HG03103 (cell line): Measurements from ENCODE around the gene WWP2.

Source experiments
- ATAC-seq: cut with Tn5 transposase; IDR thresholded peaks from one replicate; pipeline ENCODE4 v1.9.1; 2021; ENCODE audit warnings: low read depth; ENCODE audit not compliant: unreplicated experiment

Gene WWP2

DNA sequence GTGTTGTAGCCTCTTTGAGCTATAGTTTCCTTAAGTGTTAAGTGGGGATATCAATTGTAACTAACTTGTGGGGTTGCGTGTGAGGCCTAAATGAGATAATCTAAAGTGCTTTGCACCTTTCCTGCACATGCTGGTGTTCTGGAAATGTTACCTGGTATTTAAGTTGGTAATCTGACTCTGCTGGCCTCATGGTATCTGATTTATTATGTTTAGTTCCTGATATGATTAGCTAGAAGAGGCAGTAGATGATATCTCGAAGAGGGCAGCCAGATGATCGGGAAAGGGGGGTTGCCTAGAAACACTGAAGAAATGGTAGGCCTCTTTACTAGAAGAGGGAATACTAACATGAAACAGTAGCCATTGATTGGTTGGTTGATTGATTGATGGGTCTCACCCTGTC lies 123.6 kb downstream of the WWP2 start:
- no peak for ATAC-seq

DNA sequence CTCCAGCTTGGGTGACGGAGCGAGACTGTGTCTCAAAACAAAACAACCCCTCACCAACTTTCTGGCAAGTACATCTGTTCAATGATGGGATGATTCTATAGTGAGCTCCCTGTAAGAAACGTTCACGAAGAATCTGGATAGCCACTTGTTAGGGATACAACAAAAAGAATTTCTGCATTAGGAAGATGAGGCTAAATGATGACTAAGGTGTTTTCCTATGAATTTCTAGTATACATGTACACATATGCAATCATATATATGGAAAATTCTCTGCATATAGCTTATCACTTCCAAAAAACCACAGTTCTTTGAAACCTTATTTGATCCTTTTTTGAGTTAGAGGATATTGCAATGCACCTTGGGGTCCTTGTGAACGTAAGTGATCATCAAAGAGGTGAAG lies 124.6 kb downstream of the WWP2 start:
- no peak for ATAC-seq

DNA sequence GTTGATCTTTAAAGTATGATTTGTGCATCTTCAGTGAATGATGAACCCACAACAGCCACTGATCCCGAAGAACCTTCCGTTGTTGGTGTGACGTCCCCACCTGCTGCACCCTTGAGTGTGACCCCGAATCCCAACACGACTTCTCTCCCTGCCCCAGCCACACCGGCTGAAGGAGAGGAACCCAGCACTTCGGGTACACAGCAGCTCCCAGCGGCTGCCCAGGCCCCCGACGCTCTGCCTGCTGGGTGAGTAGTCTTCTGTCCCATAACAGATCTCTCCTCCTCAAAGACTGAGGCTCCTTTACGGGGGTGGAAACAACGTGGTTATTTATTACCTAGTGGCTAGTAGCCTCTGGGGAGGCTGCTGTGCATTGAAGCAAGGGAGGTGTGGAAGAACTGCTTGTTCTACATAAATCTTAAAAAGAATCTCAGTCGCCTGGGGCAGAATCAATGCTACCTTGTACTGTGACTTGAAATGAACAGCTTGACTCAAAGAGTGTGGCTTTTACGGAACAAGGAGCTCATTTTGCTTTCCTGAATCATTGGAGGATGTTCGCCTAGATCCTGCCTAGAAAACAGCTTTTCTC lies 126.0 kb downstream of the WWP2 start:
- no peak for ATAC-seq

DNA sequence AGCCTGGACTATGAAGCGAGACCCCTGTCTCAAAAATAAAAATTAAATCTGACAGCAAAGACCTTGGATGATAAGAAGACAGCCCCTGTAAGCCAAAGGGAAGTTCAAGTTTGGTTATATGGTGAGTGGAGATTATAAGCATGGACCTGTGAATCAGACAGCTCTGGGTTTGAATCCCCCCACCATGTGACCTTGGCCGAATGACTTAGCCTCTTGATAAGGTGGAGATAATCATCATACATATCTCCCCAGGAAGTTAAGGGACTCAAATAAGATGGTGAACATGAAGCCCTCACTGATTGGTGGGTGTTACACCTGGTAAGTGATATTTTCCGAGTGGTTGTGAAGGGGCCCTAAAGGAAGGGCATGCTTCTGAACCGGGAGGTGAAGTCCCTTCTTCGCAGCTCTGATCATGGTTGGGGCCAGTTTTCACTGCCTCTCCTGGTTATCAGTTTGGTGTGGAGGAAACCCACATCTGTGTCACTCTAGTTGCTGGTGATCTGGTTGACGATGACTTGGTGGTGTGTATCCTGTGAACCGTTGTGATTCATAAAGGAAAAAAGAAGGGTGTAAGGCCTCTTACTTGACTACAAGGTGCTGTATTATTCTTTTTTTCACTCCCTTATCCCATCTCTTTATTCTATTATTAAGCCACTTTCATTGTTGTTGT lies 127.3 kb downstream of the WWP2 start:
- ATAC-seq = no peak

DNA sequence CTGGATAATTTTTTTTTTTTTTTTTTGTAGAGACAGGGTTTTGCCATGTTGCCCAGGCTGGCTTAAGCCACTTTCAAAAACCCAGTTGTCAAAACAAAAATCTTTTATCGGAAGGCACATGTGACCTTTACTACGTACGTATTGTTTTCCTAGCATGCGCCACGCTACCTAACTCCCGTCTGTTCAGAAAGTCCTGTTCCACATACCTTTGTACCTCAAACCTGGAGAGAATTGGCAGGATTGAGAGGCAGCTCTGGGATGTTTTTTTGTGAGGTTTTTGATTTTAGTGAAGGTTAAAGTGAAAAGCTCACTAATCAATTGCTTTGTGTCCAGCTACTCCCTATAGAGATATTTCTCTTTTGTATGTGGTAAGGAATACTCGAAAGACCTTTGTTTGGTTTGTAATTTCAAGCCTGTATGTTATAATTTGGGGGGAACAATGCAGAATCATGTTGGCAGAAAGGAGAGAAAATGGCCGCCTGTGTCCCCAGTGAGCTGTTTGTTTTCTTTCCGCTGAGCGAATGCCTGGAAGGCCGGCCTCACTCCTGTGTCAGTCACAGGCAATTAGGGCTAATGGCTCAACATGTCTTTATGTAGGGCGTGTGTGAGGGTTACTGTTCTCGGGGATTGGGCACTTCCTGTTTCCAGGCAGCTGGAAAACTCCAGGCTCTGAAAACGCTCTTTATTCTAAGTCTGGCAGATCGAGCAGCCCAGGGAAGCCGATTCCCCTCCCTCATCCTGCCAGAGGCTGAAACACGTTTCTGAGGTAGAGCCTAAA lies 128.2 kb downstream of the WWP2 start:
- no peak for ATAC-seq

DNA sequence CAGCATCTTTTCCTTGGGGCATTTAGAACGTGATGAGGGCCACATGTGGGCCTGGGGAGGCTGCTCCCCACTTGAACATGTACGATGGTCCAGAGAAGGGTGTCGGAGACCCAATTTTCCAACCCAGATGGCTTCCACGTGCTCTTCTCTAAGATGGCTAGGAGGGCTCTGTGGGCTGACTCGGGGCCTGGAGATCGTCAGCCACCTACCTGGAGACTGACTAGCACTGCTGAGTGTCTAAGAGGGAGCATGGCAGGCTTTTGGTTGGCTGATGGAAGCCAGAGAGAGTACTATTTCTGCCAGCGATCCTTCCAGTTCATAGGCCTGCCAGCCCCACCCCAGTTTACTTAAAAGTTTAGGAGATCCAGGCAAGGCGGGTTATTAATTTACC lies 128.8 kb downstream of the WWP2 start:
- no peak for ATAC-seq

DNA sequence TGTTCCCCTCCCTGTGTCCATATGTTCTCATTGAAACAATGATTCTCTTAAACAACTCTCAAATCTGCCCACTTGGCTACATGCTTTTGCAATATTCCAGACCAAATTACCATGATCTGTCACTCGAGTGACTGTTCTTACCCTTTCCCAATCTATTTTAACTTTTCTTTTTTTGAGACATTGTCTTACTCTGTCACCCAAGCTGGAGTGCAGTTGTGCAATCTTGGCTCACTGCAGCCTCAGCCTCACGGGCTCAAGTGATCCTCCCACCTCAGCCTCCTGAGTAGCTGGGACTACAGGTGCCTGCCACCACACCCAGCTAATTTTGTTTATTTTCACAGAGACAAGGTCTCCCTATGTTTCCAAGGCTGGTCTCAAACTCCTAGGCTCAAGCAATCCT lies 130.2 kb downstream of the WWP2 start:
- no peak for ATAC-seq

DNA sequence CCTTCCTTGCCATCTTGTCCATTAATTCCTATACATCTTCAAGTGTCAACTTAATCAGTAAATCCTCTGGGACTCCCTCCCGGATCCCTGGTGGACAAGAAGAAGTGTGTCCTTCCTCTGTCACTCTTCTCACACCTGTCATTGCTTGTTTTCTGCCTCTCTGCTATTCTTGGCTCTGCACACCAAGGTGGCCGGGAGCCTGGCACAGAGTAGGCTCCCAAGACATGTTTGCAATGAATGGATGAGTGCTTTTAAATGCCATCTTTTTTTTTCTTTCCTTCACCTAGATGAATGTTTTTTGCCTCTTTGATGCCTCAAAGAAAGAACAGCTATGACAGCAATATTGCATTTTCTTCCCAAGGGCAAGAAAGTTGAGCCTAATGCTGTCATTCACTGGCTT lies 131.0 kb downstream of the WWP2 start:
- no peak for ATAC-seq

DNA sequence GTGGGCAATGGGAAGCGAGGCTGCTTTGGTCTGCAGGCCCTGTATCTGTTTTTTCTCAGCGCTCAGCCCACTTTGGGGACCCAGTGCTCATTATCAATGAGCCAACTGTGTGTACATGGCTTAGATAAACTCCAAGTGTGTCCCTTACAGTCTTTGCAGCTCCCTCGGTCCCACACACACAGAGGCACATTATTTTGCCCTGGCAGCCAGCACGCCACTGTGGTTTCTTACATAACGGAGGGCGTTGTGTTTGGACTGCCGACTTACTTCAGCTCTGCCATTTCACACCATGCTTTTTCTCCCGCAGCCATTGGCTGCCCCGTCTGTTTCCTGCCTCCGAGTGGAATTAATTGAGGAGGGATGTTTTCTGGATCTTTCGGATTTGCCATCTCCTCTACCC lies 132.5 kb downstream of the WWP2 start:
- no peak for ATAC-seq

DNA sequence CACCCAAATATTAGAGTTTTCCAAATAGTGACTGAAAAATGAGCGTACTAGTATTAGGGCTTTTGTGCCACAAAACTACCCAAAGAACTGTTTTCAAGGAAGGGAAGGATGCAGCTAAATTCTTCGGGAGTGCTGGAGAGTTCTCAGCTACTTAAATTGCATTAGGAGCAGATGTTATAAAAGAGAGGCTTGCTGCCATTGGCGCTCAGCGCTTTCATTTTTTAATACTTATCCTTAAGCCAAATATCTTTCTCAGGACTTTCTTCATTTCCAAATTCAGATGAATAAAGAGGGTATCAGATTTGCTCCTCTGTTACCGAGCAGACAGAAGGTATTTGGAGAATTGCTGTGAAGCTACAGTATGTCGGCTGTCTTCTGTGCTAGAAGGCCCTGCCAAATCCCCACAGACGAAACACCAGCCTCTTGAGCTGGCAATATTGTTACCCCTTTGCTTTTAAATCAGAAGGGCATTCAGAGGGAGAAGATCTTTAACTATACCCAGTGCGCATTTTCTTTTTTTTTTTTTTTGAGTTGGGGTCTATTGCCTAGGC lies 141.8 kb downstream of the WWP2 start:
- no peak for ATAC-seq

DNA sequence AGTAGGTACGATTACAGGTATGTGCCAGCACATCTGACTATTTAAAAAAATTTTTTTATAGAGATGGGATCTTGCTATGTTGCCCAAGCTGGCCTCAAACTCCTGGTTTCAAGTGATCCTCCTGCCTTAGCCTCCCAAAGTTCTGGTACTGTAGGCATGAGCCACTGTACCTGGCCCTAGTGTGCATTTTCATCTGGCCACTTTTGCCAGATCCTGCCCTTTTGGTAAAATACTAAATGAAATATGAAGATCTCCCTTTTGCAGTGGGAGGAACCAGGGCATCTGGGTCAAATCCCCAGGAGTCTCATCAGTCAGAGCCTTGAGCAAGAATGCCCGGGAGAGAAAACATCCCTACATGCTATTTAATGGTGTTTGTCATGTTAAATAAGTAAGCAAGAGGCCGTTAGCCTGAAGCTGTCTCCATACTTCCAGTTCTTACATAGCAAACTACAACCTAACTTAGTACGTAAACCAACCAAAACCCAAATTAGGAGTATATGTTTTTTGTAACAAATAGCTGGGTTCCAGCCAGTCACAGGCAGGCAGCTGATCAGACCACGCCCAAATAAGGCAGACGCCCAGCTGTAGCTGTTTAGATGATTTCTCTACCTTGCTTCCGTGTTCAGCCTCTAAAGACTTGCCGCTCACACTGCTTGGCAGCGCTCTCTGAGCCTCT lies 142.5 kb downstream of the WWP2 start:
- no peak for ATAC-seq

DNA sequence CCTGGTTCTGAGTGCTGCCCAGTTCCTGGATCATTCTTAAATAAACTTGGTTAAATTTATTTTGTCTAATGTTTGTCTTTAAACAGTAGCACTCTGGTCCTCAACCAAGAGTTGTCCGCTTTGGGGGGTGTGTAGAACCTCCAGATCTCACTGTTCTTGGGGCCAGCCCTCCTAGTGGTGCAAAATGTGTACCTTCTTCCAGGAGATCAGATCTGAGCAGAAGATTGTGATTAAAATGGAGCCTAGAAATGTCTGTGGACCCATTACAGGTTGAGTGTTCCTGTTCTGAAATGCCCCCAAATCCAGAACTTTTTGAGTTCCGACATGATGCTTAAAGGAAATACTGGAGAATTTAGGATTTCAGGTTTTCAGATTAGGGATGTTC lies 143.0 kb downstream of the WWP2 start:
- ATAC-seq = no peak

DNA sequence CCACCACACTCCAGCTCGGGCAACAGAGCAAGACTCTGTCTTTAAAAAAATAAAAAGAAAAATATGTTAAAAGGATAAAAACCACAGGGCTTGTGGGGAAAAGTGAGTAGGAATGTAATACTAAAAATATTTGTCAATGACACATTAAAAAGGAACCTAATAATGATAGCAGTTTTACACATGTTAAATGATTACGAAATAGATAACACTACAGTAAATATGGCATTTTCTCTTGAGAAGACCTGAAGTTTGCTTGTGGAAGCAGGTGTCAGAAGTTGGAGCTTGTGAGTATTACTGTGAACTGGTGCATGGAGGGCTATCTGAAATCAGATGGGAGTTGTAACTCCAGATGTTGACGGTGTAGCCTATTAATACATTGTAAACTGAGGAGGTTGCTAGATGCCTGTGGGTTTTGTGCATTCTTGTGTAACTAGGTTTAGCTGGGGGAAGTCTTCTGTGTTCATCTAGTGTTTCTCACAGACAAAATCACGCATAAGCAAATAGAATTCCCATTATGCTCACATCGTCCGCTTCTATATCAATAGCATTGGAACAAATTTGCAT lies 144.8 kb downstream of the WWP2 start:
- ATAC-seq = no peak

DNA sequence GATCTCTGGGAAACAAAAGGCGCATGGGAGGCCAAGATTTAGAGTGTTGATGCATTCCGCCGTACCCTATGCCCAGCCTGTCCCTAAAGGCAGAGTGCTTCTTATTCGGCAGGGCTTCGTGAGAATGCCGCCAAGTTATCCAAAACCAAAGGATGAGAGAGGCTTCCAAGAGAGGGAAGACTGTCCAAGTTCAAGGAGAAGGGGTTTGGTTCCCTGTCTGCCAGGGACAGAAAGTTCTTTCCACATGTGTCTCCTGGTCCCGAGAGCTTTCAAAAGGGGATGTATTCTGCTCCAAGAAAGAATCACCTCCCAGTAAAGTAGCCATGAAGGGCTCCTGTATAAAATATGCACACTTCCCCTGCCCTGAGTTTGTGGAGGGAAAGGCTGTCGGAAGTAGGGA lies 146.9 kb downstream of the WWP2 start:
- no peak for ATAC-seq

DNA sequence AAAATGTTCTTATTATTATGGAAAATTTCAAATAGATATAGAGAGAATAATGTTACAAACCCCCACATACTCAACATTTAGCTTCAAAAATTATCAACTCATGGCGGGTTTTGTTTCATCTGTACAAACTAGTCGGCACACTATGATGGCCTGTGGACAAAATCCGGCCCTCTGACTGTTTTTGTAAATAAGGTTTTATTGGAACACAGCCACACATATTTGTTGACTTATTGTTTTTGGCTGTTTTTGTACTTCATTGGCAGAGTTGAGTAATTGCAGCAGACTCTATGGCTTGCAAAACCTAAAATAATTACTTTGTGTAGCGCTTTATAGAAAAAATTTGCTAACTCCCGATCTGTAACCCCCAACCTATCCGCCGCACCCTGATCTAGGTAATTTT lies 147.6 kb downstream of the WWP2 start:
- no peak for ATAC-seq

DNA sequence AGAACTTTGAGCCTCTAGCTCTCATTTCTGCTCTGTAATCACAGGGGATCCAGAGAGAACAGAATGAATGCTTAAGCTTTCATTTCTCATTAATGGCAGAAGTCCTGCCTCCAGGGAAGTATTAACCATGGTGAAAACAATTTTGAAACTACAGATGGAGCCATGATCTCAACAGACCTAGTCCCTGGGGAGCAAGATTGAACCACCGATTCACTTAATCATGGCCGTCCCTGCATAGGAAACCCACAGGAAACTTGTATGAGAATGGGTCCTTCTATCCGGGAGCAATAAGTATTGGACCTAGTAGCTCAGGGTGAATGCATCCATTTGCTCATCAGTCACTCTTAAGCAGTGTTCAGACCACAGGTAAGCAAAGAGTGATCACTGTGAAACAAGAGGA lies 148.8 kb downstream of the WWP2 start:
- no peak for ATAC-seq

DNA sequence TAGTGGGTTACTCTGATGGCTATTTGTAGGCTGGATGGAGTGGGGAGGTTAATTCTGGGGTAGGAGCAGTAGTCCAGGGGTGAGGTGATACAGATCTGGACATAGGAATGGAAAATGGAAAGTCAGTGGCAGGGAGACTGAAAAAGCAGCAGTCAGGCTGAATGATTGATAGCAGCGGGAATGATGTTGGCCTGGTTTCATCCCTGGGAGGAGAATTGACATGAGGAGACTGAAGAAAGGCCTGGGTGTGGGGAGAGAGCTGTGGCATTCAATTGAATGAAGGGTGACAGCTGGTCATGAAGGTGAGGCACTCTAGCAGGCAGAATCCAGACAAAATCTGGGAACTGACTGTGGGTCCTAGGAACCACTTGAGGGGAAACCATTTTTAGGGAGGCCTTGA lies 154.3 kb downstream of the WWP2 start:
- ATAC-seq = no peak

DNA sequence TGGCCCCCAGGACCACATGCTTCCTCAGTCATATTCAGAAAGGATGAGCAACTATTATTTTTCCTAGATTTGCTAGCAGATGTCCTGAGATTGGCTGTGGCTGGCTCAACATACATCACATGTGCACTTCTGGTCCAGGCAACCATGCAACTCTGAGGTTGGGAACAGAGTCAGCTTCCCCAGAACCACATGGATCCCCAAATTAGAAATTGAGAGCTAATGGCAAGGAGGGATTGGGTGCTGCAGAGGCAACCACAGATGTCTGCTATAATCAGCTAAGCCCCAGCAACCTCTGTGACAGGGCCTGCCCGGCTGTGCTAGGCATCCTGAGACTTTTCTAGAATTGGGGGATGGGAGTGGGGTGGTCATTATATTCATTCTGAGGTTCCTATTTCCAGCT lies 155.2 kb downstream of the WWP2 start:
- no peak for ATAC-seq

DNA sequence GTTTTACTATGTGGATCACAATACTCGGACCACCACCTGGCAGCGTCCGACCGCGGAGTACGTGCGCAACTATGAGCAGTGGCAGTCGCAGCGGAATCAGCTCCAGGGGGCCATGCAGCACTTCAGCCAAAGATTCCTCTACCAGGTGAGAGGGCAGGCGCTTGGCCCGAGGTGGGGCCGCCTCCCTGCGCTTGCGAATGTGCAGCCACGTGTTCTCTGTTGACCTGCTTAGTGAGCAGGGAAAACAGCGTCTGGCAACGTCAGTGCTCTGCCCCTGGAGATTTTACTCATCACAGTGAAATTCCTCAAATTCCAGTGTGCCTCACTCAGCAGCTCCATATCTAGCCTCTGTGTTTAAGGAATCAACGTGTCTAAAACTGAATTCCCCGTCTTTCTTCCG lies 155.6 kb downstream of the WWP2 start:
- no peak for ATAC-seq

DNA sequence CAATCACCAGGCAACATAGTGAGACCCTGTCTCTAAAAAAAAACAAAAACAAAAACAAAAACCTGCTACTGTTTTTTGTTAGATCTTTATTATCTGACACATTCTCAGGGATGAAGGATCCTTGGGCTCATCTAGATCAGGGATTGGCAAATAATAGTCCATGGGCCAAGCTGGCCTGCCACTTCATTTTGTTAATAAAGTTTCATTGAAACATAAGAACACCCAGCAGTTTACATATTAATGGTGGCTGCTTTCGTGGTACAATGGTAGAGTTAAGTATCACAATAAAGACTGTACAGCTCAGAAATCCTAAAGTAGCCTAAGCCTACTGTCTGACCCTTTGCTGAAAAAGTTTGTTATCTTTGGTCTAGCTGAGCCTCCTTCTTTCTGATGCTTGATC lies 156.1 kb downstream of the WWP2 start:
- ATAC-seq = no peak

DNA sequence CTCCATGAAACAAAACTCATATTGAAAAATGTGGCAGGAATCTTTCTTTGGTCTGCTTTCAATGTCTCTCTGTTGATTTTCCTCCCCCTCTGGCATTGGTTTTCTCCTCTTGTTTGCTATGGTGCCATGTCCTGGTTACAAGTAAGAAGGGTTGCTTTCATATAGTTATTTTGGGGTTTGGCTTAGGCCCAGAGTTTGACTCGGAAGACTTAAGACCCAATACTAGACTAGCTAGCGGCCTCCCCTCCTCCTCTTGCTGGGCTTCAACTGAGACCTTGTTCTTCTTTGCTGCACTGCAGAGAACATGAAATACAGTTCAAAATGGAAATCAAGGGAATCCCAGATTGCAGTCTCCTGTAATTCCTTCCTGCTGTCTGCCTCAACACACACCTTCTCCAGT lies 159.0 kb downstream of the WWP2 start:
- ATAC-seq = no peak
